ENCODE data around the gene C16orf87. TPM values are rescaled to one million over a fixed set of nuclear protein-coding genes. Genes with fewer than 3 reads are reported as not detected.

C16orf87 gene
- total RNA-seq, 1 donor from 2014 or later: 17.2 TPM

DNA sequence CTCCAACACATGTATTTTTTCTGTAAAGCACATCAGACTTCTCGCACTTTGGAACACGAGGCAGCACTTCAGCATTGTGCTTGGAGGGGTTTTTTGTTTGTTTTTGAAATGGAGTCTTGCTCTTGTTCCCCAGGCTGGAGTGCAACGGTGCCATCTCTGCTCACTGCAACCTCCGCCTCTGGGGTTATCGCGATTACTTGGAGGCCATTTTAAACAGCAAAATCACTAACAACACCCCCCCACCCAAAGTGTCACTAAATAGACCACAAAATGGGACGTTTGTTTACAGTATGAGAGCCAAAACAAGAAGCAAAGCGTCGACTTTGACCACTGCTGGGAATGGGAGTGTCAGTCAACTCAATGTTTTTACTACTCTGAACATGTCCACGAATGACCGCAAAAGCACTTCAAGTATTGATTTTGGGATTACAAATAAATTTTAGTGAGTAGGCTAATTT lies 9.0 kb upstream of the C16orf87 start:
- Mint-ChIP-seq H3K27me3 (no peaks in the 10 kb centered on the region), H3K4me3 (ENCODE audit: low read depth) (no peak overlapping the region), H3K9me3 (ENCODE audit: low read depth) (peaks cover 4% of the 10 kb centered on the region), H3K4me1 (ENCODE audit: low read depth) (peaks cover 1% of the 10 kb centered on the region), H3K36me3 (ENCODE audit: insufficient read depth) (no peaks in the 10 kb centered on the region), H3K27ac (no peak overlapping the region)
- DNase-seq (ENCODE audit: low spot score, unreplicated experiment): no peak
- TF ChIP-seq, protein P1, sequence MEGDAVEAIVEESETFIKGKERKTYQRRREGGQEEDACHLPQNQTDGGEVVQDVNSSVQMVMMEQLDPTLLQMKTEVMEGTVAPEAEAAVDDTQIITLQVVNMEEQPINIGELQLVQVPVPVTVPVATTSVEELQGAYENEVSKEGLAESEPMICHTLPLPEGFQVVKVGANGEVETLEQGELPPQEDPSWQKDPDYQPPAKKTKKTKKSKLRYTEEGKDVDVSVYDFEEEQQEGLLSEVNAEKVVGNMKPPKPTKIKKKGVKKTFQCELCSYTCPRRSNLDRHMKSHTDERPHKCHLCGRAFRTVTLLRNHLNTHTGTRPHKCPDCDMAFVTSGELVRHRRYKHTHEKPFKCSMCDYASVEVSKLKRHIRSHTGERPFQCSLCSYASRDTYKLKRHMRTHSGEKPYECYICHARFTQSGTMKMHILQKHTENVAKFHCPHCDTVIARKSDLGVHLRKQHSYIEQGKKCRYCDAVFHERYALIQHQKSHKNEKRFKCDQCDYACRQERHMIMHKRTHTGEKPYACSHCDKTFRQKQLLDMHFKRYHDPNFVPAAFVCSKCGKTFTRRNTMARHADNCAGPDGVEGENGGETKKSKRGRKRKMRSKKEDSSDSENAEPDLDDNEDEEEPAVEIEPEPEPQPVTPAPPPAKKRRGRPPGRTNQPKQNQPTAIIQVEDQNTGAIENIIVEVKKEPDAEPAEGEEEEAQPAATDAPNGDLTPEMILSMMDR (IDR thresholded peaks at IDR 0.05; ENCODE audit: unreplicated experiment): no peak

- DNase-seq (ENCODE audit: low spot score, unreplicated experiment): no peak
- H3K4me3 Mint-ChIP-seq (ENCODE audit: low read depth): no peak overlapping the region
- TF ChIP-seq, protein P1 (IDR thresholded peaks at IDR 0.05; ENCODE audit: unreplicated experiment): no peak
- peaks cover 1% of the 10 kb centered on the region for H3K4me1 Mint-ChIP-seq (ENCODE audit: low read depth)
- H3K27ac Mint-ChIP-seq: no peak overlapping the region
- H3K36me3 Mint-ChIP-seq (ENCODE audit: insufficient read depth): no peaks in the 10 kb centered on the region
- H3K9me3 Mint-ChIP-seq (ENCODE audit: low read depth): no peaks in the 10 kb centered on the region
- no peaks in the 10 kb centered on the region for H3K27me3 Mint-ChIP-seq
These were observed 5.9 kb upstream of the C16orf87 start for GRCh38 chr16:46836534-46837530.

DNA sequence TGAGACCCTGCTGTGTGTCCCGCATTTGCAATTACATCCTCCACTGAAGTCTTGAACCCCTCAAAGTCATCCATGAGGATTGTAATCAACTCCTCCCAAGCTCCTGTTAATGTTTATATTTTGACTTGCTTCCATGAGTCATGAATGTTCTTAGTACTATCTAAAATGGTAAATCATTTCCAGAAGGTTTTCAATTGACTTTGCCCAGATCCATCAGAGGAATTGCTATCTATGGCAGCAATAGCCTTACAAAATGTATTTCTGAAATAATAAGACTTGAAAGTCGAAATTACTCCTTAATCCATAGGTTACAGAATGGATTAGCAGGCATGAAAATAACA lies 2.5 kb upstream of the C16orf87 start:
- H3K4me3 Mint-ChIP-seq (ENCODE audit: low read depth): no peak overlapping the region
- no peak for DNase-seq (ENCODE audit: low spot score, unreplicated experiment)
- H3K27me3 Mint-ChIP-seq: no peaks in the 10 kb centered on the region
- H3K4me1 Mint-ChIP-seq (ENCODE audit: low read depth): peaks cover 13% of the 10 kb centered on the region
- H3K9me3 Mint-ChIP-seq (ENCODE audit: low read depth): no peaks in the 10 kb centered on the region
- no peaks in the 10 kb centered on the region for H3K36me3 Mint-ChIP-seq (ENCODE audit: insufficient read depth)
- H3K27ac Mint-ChIP-seq: no peak overlapping the region
- TF ChIP-seq, protein P1 (IDR thresholded peaks at IDR 0.05; ENCODE audit: unreplicated experiment): no peak

GRCh38 chr16:46832757-46833459 lies 1.9 kb upstream of the C16orf87 start:
- TF ChIP-seq, protein P1 (IDR thresholded peaks at IDR 0.05; ENCODE audit: unreplicated experiment): no peak
- Mint-ChIP-seq H3K4me3 (ENCODE audit: low read depth) (no peak overlapping the region), H3K9me3 (ENCODE audit: low read depth) (no peaks in the 10 kb centered on the region), H3K36me3 (ENCODE audit: insufficient read depth) (no peaks in the 10 kb centered on the region), H3K27me3 (no peaks in the 10 kb centered on the region), H3K4me1 (ENCODE audit: low read depth) (peaks cover 13% of the 10 kb centered on the region), H3K27ac (no peak overlapping the region)
- DNase-seq (ENCODE audit: low spot score, unreplicated experiment): no peak

GRCh38 chr16:46830417-46830901 lies 521 bp downstream of the C16orf87 start:
- TF ChIP-seq, protein P1 (IDR thresholded peaks at IDR 0.05; ENCODE audit: unreplicated experiment): peak; percentile 25
- no peaks in the 10 kb centered on the region for H3K27me3 Mint-ChIP-seq
- H3K27ac Mint-ChIP-seq: peak overlapping the region; percentile 98
- peaks cover 21% of the 10 kb centered on the region for H3K4me1 Mint-ChIP-seq (ENCODE audit: low read depth)
- peak overlapping the region; percentile 98 for H3K4me3 Mint-ChIP-seq (ENCODE audit: low read depth)
- H3K36me3 Mint-ChIP-seq (ENCODE audit: insufficient read depth): no peaks in the 10 kb centered on the region
- no peak for DNase-seq (ENCODE audit: low spot score, unreplicated experiment)
- no peaks in the 10 kb centered on the region for H3K9me3 Mint-ChIP-seq (ENCODE audit: low read depth)
